GM21515 (cell line): ENCODE results near the gene REM2.

Experiments used
- ATAC-seq: cut with Tn5 transposase; IDR thresholded peaks from one replicate; pipeline ENCODE4 v1.9.1; 2021; ENCODE audit not compliant: unreplicated experiment

REM2 gene

GRCh38 chr14:22872833-22873520 lies 10.0 kb upstream of the REM2 start:
- no peak for ATAC-seq

GRCh38 chr14:22875003-22875747 lies 7.8 kb upstream of the REM2 start:
- no peak for ATAC-seq

GRCh38 chr14:22875748-22876319 lies 7.2 kb upstream of the REM2 start:
- ATAC-seq, result no peak

- ATAC-seq, result no peak
These were observed 6.0 kb upstream of the REM2 start for GRCh38 chr14:22877000-22877501.

- no peak for ATAC-seq
These were observed 4.5 kb upstream of the REM2 start for GRCh38 chr14:22878271-22879246.

GRCh38 chr14:22882064-22882463 lies 958 bp upstream of the REM2 start:
- ATAC-seq, result no peak

GRCh38 chr14:22882529-22883172 lies 371 bp upstream of the REM2 start:
- no peak for ATAC-seq

GRCh38 chr14:22884076-22884737 lies 1.2 kb downstream of the REM2 start:
- ATAC-seq, result no peak

- ATAC-seq, result no peak
These were observed 1.9 kb downstream of the REM2 start for GRCh38 chr14:22884738-22885523.

- ATAC-seq, result no peak
These were observed 3.0 kb downstream of the REM2 start for GRCh38 chr14:22885975-22886374.

- ATAC-seq, result peak; percentile 36
These were observed 3.7 kb downstream of the REM2 start for GRCh38 chr14:22886500-22887259.

- ATAC-seq, result peak; percentile 39
These were observed 4.4 kb downstream of the REM2 start for GRCh38 chr14:22887260-22887989.

- ATAC-seq, result peak; percentile 47
These were observed 5.0 kb downstream of the REM2 start for GRCh38 chr14:22887990-22888378.

- no peak for ATAC-seq
These were observed 5.6 kb downstream of the REM2 start for GRCh38 chr14:22888662-22889061.

GRCh38 chr14:22890416-22890815 lies 7.4 kb downstream of the REM2 start:
- ATAC-seq, result no peak

GRCh38 chr14:22892488-22892887 lies 9.5 kb downstream of the REM2 start:
- no peak for ATAC-seq

GRCh38 chr14:22893706-22894105 lies 10.7 kb downstream of the REM2 start:
- no peak for ATAC-seq

- no peak for ATAC-seq
These were observed 12.4 kb downstream of the REM2 start for GRCh38 chr14:22895402-22895801.
